GM21390 (cell line): ENCODE data around the gene TMEM11.
"Not testable (repeated sequence)": the region's sequence is repeated elsewhere in the genome, so short reads cannot be mapped to it uniquely, and the experiment has no call there.

Source experiments
- ATAC-seq: cut with Tn5 transposase; IDR thresholded peaks from one replicate; pipeline ENCODE4 v1.9.1; 2021; ENCODE audit not compliant: unreplicated experiment

The TMEM11 gene

DNA sequence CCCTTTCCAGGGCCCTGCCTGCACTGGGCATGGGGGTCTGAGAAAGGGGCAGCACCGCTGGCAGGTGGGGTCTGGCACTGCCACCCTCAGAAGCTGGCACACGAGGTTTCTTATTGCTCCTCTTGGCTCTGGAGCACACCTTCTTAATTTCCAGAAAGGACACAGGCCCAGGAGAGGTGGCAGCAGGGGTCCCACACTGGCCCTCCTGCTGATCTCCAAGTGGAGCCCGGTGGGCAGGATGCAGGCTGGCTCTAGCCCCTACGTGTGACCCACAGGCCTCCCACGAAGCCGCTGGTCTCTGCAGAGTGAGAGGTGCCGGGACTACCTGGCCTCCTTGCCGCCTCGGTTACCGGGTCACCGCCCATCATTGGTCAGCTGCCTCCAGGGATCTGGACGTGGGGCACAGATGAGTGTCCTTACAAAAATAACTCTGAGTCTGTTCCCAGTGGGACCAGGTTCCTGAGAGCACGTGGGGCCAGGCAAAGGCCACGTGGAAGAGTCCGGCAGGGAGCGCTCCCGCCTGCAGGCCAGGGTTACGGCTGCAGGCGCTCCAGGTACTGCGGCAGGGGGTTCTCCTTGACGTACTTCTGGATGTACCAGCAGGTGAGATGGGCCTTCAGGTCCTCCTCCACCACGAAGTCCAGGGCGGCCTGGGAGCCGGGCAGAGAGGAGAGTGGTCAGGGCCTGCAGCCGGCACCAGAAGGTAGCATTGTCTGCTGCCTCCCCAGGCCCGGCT, 29.0 kb upstream of the TMEM11 start:
- ATAC-seq: no peak

DNA sequence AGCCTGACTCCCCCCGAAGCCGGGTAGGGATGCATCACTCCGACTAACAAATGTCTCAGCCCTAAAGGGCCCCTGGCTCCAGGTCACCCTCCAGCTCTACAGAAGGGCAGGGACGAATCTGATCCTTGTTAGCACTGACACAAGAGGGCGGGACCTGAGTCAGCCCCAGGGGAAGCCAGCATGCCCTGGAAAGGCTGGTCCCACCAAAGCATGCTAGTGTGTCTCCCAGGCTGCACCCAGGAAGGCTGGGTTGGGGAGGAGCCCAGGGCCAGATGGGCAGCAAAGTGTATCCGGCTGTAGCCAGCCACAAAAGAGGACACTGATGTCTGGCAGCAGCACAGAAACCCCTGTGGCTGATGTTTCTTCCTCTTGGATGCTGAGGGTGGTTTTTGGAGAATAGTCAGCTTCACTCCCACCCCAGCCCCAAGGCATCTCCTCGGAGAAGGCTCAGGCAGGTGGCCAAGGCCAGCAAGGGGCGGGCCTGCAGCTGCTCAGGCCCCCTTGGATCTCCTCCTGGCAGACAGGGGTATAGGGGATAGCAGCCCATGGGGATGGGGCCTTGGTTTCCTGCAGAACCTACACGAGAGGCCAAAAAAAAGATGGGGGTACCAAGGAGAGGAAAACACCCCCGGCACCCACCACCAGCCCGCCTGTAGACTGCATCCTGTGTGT, 28.2 kb upstream of the TMEM11 start:
- no peak for ATAC-seq

DNA sequence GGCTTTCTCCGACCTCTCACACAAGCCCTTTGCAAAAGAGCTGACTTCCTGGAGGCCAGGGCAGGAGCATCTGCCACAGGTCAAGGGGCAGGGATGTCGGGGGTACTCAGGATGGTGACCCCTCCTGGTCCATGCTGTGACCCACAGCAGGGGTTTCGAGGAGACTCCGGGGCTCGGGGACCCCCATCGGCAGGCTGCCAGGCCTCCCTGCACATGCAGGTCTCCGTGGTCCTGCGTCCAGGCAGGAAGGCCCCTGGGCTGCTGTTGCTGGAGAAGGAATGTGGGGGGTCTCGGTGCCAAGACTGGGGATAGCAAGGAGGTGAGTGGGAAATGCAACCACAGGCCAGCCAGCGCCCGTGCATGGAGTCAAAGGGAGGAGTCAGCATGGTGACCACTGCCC, 27.6 kb upstream of the TMEM11 start:
- ATAC-seq: no peak

DNA sequence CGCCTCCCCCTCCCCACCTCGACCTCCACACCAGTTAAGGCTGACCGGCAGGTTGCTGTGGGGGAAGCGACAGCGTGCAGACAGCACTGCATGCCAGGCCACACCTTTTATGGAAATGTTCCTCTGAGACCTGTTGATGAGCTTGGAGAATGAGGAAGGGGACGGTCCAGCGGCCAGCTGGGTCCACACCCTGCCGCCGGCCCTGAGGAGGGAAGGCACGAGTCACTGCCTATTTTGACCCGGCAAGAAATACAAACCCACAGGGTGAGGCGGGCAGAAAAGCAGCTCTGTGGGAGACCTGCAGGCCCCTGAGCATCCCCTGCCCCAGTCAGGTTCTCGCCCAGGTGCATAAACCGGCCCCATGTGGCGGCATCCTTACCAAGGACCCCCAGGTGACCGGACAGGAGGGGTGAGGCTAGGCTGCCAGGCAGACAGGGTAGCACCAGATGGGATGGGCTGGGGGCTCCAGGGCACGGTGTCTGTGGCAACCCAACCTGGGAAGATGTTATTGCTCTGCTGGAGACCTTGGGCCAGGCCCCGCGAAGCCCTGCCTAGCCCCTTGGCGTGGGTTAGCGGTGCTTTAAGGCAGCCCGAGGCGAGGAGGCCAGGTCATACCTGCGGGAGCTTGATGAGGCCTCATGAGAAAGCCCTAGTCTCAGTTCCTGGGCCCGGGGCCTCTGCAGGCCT, 26.6 kb upstream of the TMEM11 start:
- ATAC-seq: no peak

DNA sequence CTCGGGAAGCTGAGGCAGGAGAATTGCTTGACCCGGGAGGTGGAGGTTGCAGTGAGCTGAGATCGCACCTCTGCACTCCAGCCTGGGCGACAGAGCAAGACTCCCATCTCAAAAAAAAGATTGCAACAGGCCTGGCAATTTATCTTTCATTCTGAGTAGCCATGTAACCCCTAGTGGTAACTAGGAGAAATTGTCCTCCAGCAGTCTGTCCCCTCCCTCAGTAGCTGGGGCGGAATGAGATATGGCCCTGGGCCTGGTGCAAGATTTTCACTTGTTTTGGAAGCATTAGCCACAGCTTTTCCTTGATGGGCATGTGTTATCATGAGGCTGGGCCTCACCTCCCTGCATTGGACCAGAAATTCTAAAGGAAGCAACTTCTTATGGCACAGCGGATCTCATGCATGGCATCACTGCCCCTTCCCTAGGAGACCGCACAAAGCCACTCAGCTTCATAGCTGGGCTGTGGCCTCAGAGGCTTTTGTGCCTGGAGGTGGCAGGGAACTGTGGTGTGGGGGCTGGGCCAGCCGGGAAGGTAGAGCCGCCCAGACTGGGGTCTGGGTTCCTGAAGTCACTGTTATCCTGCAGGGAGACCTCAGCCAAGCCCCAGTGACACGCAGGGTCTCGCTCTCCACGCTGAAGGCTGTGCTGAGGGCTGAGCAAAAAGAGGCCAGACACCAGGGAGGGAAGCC, 25.9 kb upstream of the TMEM11 start:
- ATAC-seq: no peak

DNA sequence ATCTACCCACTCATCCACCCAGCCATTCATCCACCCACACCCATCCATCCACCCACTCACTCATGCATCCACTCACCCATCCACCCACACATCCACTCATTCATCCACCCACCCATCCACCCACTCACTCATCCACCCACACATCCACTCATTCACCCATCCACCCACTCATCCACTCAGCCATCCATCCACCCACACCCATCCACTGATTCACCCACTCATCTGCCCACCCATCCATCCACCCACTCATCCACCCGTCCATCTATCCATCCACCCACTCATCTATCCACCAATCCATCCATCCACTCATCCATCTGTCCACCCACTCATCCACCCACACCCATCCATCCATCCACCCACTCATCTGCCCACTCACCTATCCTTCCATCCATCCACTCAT, 22.0 kb upstream of the TMEM11 start:
- ATAC-seq: no peak

DNA sequence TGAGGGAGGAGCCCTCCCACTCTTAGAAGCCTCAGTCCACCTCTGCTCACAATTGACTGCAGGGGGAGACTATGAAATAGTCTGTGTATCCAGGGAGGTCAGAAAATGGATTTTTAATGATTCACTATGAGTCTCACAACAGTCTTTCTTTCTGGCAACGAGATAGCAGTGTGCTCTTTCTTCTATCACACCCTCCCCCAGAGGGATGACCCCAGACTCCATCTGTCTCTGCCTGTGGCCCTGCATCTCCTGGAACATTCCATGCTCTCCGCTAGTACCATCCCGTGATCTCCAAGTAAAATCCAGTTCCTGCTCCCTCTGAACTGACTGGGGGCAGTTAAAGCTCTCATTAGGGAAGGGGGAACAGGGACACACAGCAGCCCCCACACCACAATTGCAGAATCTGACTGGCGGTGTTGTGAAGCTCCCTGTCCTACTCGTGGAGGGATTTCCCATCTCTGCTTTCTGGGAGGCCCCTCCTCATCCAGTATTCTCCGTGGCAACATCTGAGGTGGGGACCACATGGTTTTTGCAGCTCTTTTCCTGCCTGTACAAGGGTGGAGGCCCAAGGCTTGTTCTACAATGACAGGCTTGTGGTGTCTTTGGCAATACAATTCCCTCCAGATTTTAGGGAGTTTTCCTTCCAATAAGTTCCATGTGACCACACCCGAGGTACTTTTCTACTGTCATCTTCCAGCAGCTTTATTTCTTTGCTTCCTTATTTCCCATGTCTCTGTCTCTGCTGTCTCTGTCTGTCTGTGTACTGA, 19.8 kb upstream of the TMEM11 start:
- no peak for ATAC-seq

DNA sequence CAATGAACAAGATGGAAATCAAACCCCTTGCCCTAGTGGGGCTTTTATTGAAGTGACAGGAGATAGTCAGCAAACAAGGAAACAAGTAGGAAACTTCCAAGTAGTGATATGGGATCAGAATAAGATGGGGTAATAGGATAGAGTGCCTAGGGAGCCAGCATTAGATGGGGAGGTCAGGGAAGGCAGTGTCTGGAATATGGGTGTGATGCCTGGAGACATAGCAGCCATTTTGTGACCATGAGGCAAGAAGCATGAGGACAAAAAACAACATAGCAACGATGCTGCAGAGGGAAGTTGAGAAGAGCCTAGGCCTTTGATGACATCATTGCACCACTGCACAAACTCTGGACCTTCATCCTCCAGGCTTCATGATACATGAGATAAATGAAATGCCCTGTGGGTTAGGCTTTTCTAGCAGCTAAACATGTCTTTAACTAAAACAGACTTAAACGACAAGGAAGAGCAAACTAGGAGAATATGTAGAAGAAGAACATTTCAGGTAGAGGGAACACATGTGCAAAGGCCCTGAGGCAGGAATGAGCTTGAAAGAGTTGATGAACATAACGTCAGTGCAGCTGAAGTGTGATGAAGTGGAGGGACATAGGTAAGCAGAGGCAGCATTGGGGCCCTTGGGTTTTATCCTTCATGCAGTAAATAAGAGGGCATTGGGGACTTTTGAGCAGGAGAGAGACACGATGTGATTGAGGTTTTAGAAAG, 18.2 kb upstream of the TMEM11 start:
- no peak for ATAC-seq

DNA sequence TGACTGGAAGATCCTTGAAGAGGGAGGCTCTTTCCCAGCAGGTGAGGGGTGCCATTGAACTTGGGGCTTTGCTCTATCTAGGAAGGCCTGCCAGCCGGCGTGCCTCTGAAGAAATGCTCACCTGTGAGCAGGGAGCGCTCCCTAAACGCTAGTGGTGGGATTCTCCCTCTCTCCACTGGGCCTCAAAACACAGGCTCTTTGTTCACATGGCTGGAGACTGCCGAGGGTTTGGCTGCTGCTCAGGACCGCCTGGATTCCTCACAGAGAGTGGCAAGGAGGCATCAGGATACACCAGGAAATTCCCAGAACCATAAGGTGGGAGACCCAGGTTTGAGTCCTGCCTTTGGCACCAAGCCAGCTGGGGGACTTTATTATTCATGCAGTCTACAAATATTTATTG, 17.6 kb upstream of the TMEM11 start:
- no peak for ATAC-seq

DNA sequence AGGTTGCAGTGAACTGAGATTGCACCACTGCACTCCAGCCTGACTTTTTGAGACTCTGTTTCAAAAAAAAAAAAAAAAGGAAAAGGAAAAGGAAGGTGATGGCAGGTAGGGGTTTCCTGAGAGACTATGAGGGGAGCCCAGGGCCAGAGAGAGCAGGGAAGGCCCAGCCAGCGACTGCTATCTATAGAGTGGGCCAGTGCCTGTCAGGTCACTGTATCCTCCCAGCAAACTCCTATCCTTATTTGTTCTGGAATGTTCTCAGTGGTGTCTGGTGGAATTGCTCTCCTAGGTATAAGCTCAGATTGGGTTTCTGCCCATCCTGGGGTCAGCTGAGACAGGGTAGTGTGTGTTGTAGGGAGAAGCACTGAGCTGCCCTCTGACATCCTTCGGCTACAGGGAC, 14.9 kb upstream of the TMEM11 start:
- ATAC-seq: no peak

DNA sequence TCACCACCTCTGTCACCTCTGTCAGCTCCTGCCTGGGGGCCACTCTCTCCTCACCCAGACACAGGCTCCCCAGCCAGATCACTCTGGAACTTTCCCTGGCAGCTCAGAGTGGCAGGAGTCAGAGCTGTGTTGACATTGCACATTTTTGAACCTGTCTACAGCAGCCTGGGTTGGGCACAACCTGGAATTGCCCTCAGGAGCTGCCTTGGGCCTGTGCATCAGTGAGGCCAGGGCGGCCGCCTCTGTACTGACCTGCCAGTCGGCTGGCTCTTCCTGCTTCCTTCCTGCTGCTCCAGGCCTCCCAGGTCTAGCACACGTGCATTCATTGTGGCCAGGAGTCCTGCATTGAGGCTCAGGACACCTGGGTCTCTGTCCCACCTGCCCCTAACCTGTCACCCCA, 14.2 kb upstream of the TMEM11 start:
- no peak for ATAC-seq

DNA sequence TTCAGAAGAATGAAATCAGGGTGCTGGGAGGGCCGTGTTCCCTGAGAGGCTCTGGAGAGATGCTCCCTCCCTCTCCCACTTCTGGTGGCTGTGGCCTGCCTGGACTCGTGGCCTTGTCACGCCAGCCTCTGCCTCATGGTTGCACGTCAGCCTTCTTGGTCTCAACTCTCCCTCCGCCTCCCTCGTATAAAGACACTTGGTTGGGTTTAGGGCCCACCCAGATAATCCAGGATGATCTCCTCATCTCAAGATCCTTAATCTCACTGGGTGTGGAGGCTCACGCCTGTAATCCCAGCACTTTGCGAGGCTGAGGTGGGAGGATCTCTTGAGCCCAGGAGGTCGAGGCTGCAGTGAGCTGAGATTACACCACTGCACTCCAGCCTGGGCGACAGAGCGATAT, 13.3 kb upstream of the TMEM11 start:
- ATAC-seq: not testable (repeated sequence)

DNA sequence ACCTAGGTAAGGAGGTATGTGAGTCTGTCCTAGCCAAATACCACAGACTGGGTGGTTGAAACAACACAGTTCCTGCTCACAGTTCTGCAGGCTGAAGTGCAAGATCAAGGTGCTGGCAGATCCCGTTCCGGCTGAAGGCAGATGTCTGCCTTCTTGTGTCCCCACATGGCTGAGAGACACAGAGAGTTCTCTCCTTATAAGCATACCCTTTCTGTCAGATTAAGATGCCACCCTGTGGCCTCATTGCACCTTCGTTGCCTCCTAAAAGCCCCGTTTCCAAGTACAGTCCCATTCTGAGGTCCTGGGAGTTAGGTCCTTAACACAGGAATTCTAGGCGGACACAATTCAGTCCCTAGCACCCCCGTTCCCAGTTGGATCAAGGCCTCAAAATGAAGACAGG, 9.1 kb upstream of the TMEM11 start:
- ATAC-seq: no peak

DNA sequence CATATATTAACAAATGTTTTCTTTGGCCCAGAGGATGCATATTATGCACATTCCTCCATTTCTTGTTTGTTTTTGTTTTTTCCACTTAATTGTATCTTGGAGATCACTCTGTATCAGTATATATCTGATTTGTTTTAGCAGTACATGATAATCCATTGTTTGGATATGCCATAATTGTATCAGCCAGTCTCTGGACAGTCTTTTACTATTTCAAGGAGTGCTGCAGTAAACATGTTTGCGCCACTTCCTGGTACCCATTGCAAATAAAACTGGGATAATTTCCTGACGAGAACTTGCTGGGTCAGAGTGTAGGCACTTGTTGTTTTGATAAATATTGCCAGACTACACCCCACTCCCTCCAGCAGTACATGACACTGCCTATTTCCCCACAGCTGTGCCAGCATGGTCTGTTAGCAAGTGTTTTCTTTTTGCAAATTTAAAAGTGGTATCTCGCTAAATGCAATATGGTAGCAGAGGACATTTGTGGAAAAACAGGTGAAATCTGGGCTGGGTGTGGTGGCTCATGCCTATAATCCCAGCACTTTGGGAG, 4.9 kb upstream of the TMEM11 start:
- no peak for ATAC-seq

DNA sequence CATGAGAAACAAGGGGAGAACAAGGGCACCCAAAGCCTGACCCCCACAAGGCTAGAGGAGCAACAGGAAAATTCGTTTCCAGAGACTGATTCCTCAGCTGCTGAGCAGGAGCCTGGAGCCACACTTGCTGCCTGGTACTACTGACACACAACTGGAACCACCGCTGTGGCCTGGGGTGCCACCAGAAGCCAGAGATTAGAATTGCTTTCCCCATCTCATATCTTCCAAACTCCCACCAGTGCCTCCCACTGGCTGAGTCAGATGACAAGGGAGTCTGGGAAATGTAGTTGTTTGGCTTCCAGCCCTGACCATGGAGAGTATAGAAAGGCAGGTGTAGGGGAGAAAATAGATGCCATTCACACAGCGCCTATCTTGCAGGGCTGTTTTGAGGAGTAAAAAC, 4.1 kb upstream of the TMEM11 start:
- ATAC-seq: no peak

DNA sequence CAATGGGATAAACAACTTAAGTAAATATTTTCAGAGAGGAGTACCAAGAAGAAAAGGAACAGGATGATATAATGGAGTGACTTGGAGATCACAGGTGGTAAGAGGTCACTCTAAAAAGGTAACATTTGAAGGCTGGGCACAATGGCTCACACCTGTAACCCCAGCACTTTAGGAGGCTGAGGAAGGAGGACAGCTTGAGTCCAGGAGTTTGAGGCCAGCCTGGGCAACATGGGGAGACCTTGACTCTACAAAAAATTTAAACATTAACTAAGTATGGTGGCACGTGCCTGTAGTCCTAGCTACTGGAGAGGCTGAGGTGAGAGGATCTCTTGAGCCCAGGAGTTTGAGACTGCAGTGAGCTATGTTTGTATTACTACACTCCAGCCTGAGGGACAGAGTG, 3.4 kb upstream of the TMEM11 start:
- no peak for ATAC-seq

DNA sequence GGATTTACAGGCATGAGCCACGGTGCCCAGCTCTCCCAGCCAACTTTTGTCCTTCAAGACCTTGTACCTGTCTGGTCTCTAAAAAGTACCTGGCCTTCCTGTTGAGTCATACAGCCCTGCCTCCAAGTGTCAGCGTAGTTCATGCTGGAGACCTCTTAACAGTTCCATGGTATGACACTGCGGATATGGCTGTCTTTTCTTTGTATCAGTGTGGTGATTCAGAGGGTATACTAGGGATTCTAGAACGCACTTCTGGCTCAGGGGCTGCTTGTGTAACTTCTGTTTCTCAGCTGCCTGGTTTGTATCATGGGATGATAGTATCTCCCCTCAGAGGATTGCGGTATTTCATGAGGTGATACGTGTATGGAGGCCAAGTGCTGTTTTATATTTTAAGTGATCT, 2.0 kb upstream of the TMEM11 start:
- ATAC-seq: no peak

DNA sequence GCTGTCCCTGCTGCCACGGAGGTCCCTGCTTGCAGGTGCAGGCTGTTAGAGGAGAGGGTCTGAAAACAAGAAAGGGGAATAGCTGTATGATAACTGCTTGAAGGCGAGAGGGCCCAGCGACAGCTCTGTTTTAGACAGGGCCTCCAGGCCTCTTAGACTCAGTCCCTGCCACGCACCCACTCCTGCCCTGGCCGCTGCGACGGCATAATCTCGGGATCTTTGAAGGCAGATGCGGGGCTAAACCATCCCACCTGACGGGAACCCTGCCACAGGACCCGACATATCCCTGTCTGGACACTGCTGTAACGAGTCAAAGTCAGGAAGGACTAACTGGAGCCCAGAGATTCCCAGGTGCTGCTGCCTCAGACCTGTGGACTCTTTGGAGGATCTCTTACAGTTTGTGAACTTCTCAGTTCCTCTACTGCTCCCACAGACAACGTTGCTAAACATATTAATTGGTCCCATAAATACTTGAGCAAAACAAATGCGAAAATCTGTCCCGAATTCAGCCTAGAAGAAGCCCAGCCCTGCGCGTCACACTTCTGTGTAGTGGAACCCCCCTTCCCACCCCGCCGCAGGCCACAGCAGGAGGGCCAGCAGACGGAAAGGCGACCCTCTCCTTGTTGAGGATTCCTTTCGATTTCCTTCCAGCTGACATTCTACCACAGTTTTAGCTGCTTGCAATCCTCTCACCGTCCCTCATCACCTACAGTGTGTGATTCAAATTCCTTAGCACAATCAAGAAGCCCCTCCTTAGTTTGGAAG, 998 bp upstream of the TMEM11 start:
- ATAC-seq: peak; percentile 12

DNA sequence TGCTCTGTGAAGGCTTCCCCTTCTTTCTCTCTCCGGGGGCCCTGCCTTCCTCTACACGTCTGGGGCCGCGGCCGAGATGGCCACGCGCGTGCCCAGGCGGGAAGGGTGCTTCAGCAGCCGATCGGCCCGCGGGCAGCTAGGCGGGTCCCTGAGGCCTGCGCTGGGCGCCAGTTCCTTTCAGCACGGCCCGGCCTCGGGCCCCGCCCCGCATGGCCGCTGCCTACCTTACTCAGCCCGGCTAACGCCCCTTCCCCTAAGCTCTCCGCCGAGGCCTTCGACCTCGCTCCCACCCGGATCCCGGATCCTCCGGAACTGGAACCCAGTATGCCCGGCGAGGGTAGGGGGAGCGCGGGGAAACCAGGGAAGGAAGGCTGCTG, 335 bp downstream of the TMEM11 start:
- ATAC-seq: peak; percentile 14
